ENCODE measurements around the gene FBLN1. TPM values are rescaled to one million over a fixed set of nuclear protein-coding genes. Genes with fewer than 3 reads are reported as not detected.
"Not testable (repeated sequence)": the region's sequence is repeated elsewhere in the genome, so short reads cannot be mapped to it uniquely, and the experiment has no call there.

The FBLN1 gene
- total RNA-seq, 5 donors from 2014 or later (not counting 1 experiment from before 2014, with no cell fraction given), result 0.96 to 1.5 (median 1.0) TPM; not detected in 2

GRCh38 chr22:45541382-45541979, 38.8 kb downstream of the FBLN1 start:
- Mint-ChIP-seq H3K9me3 (no peaks in the 10 kb centered on the region), H3K36me3 (no peaks in the 10 kb centered on the region), H3K27me3 (peaks cover 7 to 21% of the 10 kb centered on the region in 2 donors), H3K27ac (no peak overlapping the region), H3K4me3 (no peak overlapping the region), H3K4me1 (no peaks in the 10 kb centered on the region)
- ATAC-seq (replicated peaks in 1 of 4), result no peak
- Histone ChIP-seq H3K27me3 (replicated peaks in 1 of 2; ENCODE audit: control insufficient read depth in 2 of 2, extremely low read depth in 1 of 2, insufficient read depth in 2 of 2, low read length in 1 of 2) (peaks cover 0 to 25% of the 10 kb centered on the region in 2 experiments), H3K27ac (ENCODE audit: low read length) (no peak overlapping the region), H3K36me3 (ENCODE audit: control insufficient read depth in 2 of 2, extremely low read depth in 1 of 2, insufficient read depth in 1 of 2, low read length in 1 of 2) (no peaks in the 10 kb centered on the region), H3K9me3 (no peaks in the 10 kb centered on the region), H3K4me1 (ENCODE audit: control insufficient read depth in 1 of 2, extremely low read depth in 1 of 2, insufficient read depth in 2 of 2, low read length in 2 of 2) (no peaks in the 10 kb centered on the region), H3K4me3 (ENCODE audit: control insufficient read depth in 1 of 2, extremely low read depth in 1 of 2, low read length in 1 of 2) (no peak overlapping the region)
- POLR2A ChIA-PET, result no interaction called here
- DNase-seq, result no peak
- CTCF ChIA-PET, result no interaction called here
- 79% methylated on average over 5 of the region's 7 CpGs for WGBS (ENCODE audit: insufficient coverage)

GRCh38 chr22:45542001-45542520, 39.4 kb downstream of the FBLN1 start:
- ChIA-PET POLR2A (no interaction called here), CTCF (no interaction called here)
- Mint-ChIP-seq H3K4me3 (no peak overlapping the region), H3K27ac (no peak overlapping the region), H3K9me3 (no peaks in the 10 kb centered on the region), H3K36me3 (no peaks in the 10 kb centered on the region), H3K4me1 (no peaks in the 10 kb centered on the region), H3K27me3 (peaks cover 7 to 23% of the 10 kb centered on the region in 2 donors)
- H3K27me3 ChIP-seq (replicated peaks in 1 of 2; ENCODE audit: control insufficient read depth in 2 of 2, extremely low read depth in 1 of 2, insufficient read depth in 2 of 2, low read length in 1 of 2), result peaks cover 0 to 27% of the 10 kb centered on the region in 2 experiments
- H3K9me3 ChIP-seq, result no peaks in the 10 kb centered on the region
- ATAC-seq (replicated peaks in 1 of 4), result no peak
- no peaks in the 10 kb centered on the region for H3K36me3 ChIP-seq (ENCODE audit: control insufficient read depth in 2 of 2, extremely low read depth in 1 of 2, insufficient read depth in 1 of 2, low read length in 1 of 2)
- no peak for DNase-seq
- no peak overlapping the region for H3K27ac ChIP-seq (ENCODE audit: low read length)
- H3K4me1 ChIP-seq (ENCODE audit: control insufficient read depth in 1 of 2, extremely low read depth in 1 of 2, insufficient read depth in 2 of 2, low read length in 2 of 2), result no peaks in the 10 kb centered on the region
- WGBS (ENCODE audit: insufficient coverage), result 73% methylated on average over 14 of the region's 19 CpGs
- H3K4me3 ChIP-seq (ENCODE audit: control insufficient read depth in 1 of 2, extremely low read depth in 1 of 2, low read length in 1 of 2), result no peak overlapping the region

GRCh38 chr22:45542736-45543135, 40.1 kb downstream of the FBLN1 start:
- H3K36me3 ChIP-seq (ENCODE audit: control insufficient read depth in 2 of 2, extremely low read depth in 1 of 2, insufficient read depth in 1 of 2, low read length in 1 of 2); DNase-seq; H3K36me3 Mint-ChIP-seq; H3K27ac ChIP-seq (ENCODE audit: low read length); H3K4me3 Mint-ChIP-seq; POLR2A ChIA-PET; H3K4me1 Mint-ChIP-seq; H3K9me3 ChIP-seq; CTCF ChIA-PET; H3K4me3 ChIP-seq (ENCODE audit: control insufficient read depth in 1 of 2, extremely low read depth in 1 of 2, low read length in 1 of 2); H3K4me1 ChIP-seq (ENCODE audit: control insufficient read depth in 1 of 2, extremely low read depth in 1 of 2, insufficient read depth in 2 of 2, low read length in 2 of 2); H3K27ac Mint-ChIP-seq; ATAC-seq (replicated peaks in 1 of 4); H3K9me3 Mint-ChIP-seq: not testable (repeated sequence)
- peaks cover 7 to 23% of the 10 kb centered on the region in 2 donors for H3K27me3 Mint-ChIP-seq
- H3K27me3 ChIP-seq (replicated peaks in 1 of 2; ENCODE audit: control insufficient read depth in 2 of 2, extremely low read depth in 1 of 2, insufficient read depth in 2 of 2, low read length in 1 of 2), result peaks cover 0 to 25% of the 10 kb centered on the region in 2 experiments
- WGBS (ENCODE audit: insufficient coverage), result 89% methylated on average over 9 of the region's 13 CpGs

- Histone ChIP-seq H3K4me3 (ENCODE audit: control insufficient read depth in 1 of 2, extremely low read depth in 1 of 2, low read length in 1 of 2) (no peak overlapping the region), H3K9me3 (no peaks in the 10 kb centered on the region), H3K36me3 (ENCODE audit: control insufficient read depth in 2 of 2, extremely low read depth in 1 of 2, insufficient read depth in 1 of 2, low read length in 1 of 2) (no peaks in the 10 kb centered on the region), H3K27me3 (replicated peaks in 1 of 2; ENCODE audit: control insufficient read depth in 2 of 2, extremely low read depth in 1 of 2, insufficient read depth in 2 of 2, low read length in 1 of 2) (peaks cover 0 to 23% of the 10 kb centered on the region in 2 experiments), H3K4me1 (ENCODE audit: control insufficient read depth in 1 of 2, extremely low read depth in 1 of 2, insufficient read depth in 2 of 2, low read length in 2 of 2) (no peaks in the 10 kb centered on the region), H3K27ac (ENCODE audit: low read length) (no peak overlapping the region)
- DNase-seq, result no peak
- H3K27ac Mint-ChIP-seq, result no peak overlapping the region
- no peaks in the 10 kb centered on the region for H3K36me3 Mint-ChIP-seq
- no peak for ATAC-seq (replicated peaks in 1 of 4)
- H3K9me3 Mint-ChIP-seq, result no peaks in the 10 kb centered on the region
- H3K27me3 Mint-ChIP-seq, result peaks cover 7 to 22% of the 10 kb centered on the region in 2 donors
- no peaks in the 10 kb centered on the region for H3K4me1 Mint-ChIP-seq
- ChIA-PET CTCF (no interaction called here), POLR2A (no interaction called here)
- WGBS (ENCODE audit: insufficient coverage), result no CpG with 5 or more reads among the region's 13 CpGs
- no peak overlapping the region for H3K4me3 Mint-ChIP-seq
Observed at GRCh38 chr22:45543243-45543642, 40.6 kb downstream of the FBLN1 start.

- Mint-ChIP-seq H3K9me3 (no peaks in the 10 kb centered on the region), H3K36me3 (no peaks in the 10 kb centered on the region), H3K4me3 (no peak overlapping the region), H3K4me1 (no peaks in the 10 kb centered on the region), H3K27me3 (peaks cover 7 to 20% of the 10 kb centered on the region in 2 donors), H3K27ac (no peak overlapping the region)
- no peaks in the 10 kb centered on the region for H3K36me3 ChIP-seq (ENCODE audit: control insufficient read depth in 2 of 2, extremely low read depth in 1 of 2, insufficient read depth in 1 of 2, low read length in 1 of 2)
- H3K4me1 ChIP-seq (ENCODE audit: control insufficient read depth in 1 of 2, extremely low read depth in 1 of 2, insufficient read depth in 2 of 2, low read length in 2 of 2), result no peaks in the 10 kb centered on the region
- DNase-seq (no peak), ATAC-seq (replicated peaks in 1 of 4) (no peak)
- H3K9me3 ChIP-seq, result no peaks in the 10 kb centered on the region
- H3K27me3 ChIP-seq (replicated peaks in 1 of 2; ENCODE audit: control insufficient read depth in 2 of 2, extremely low read depth in 1 of 2, insufficient read depth in 2 of 2, low read length in 1 of 2), result peaks cover 0 to 25% of the 10 kb centered on the region in 2 experiments
- no peak overlapping the region for H3K4me3 ChIP-seq (ENCODE audit: control insufficient read depth in 1 of 2, extremely low read depth in 1 of 2, low read length in 1 of 2)
- H3K27ac ChIP-seq (ENCODE audit: low read length), result no peak overlapping the region
- CTCF ChIA-PET, result no interaction called here
- POLR2A ChIA-PET, result no interaction called here
- 83% methylated on average over 12 of the region's 12 CpGs for WGBS (ENCODE audit: insufficient coverage)
Observed at GRCh38 chr22:45544588-45545170, 42.0 kb downstream of the FBLN1 start.

- Mint-ChIP-seq H3K4me1 (no peaks in the 10 kb centered on the region), H3K4me3 (no peak overlapping the region), H3K36me3 (no peaks in the 10 kb centered on the region), H3K27ac (no peak overlapping the region), H3K9me3 (no peaks in the 10 kb centered on the region), H3K27me3 (peaks cover 0 to 12% of the 10 kb centered on the region in 2 donors)
- H3K4me1 ChIP-seq (ENCODE audit: control insufficient read depth in 1 of 2, extremely low read depth in 1 of 2, insufficient read depth in 2 of 2, low read length in 2 of 2), result no peaks in the 10 kb centered on the region
- H3K27me3 ChIP-seq (replicated peaks in 1 of 2; ENCODE audit: control insufficient read depth in 2 of 2, extremely low read depth in 1 of 2, insufficient read depth in 2 of 2, low read length in 1 of 2), result peaks cover 0 to 25% of the 10 kb centered on the region in 2 experiments
- DNase-seq, result no peak
- no peaks in the 10 kb centered on the region for H3K36me3 ChIP-seq (ENCODE audit: control insufficient read depth in 2 of 2, extremely low read depth in 1 of 2, insufficient read depth in 1 of 2, low read length in 1 of 2)
- CTCF ChIA-PET, result no interaction called here
- no peak overlapping the region for H3K27ac ChIP-seq (ENCODE audit: low read length)
- ATAC-seq (replicated peaks in 1 of 4), result no peak
- POLR2A ChIA-PET, result no interaction called here
- H3K4me3 ChIP-seq (ENCODE audit: control insufficient read depth in 1 of 2, extremely low read depth in 1 of 2, low read length in 1 of 2), result no peak overlapping the region
- H3K9me3 ChIP-seq, result no peaks in the 10 kb centered on the region
- WGBS (ENCODE audit: insufficient coverage), result 87% methylated on average over 11 of the region's 21 CpGs
Observed at GRCh38 chr22:45546333-45547015, 43.8 kb downstream of the FBLN1 start.

Data from T-cell (primary cell).